ENCODE results near the gene WNT8B. TPM values are rescaled to one million over a fixed set of nuclear protein-coding genes. Genes with fewer than 3 reads are reported as not detected.

WNT8B gene
- total RNA-seq, 1 donor from 2014 or later, result not detected

- TF ChIP-seq CTCF (conservative IDR thresholded peaks at IDR 0.05; ENCODE audit: low read depth, low read length), result no peak
- no peak for DNase-seq (ENCODE audit: low read depth)
- H3K4me3 ChIP-seq (ENCODE audit: low read depth, low read length), result no peak overlapping the region
Observed at GRCh38 chr10:100506596-100507356, 44.0 kb downstream of the WNT8B start.

GRCh38 chr10:100507357-100507732, 44.5 kb downstream of the WNT8B start:
- DNase-seq (ENCODE audit: low read depth), result no peak
- no peak for TF ChIP-seq CTCF (conservative IDR thresholded peaks at IDR 0.05; ENCODE audit: low read depth, low read length)
- no peak overlapping the region for H3K4me3 ChIP-seq (ENCODE audit: low read depth, low read length)

GRCh38 chr10:100508266-100508665, 45.5 kb downstream of the WNT8B start:
- DNase-seq (ENCODE audit: low read depth), result no peak
- H3K4me3 ChIP-seq (ENCODE audit: low read depth, low read length), result no peak overlapping the region
- no peak for TF ChIP-seq CTCF (conservative IDR thresholded peaks at IDR 0.05; ENCODE audit: low read depth, low read length)

- H3K4me3 ChIP-seq (ENCODE audit: low read depth, low read length), result no peak overlapping the region
- TF ChIP-seq CTCF (conservative IDR thresholded peaks at IDR 0.05; ENCODE audit: low read depth, low read length), result peak; percentile 85
- DNase-seq (ENCODE audit: low read depth), result no peak
Observed at GRCh38 chr10:100508691-100509150, 45.9 kb downstream of the WNT8B start.

GRCh38 chr10:100509241-100509840, 46.5 kb downstream of the WNT8B start:
- TF ChIP-seq CTCF (conservative IDR thresholded peaks at IDR 0.05; ENCODE audit: low read depth, low read length), result no peak
- DNase-seq (ENCODE audit: low read depth), result no peak
- no peak overlapping the region for H3K4me3 ChIP-seq (ENCODE audit: low read depth, low read length)

- TF ChIP-seq CTCF (conservative IDR thresholded peaks at IDR 0.05; ENCODE audit: low read depth, low read length), result no peak
- DNase-seq (ENCODE audit: low read depth), result no peak
- H3K4me3 ChIP-seq (ENCODE audit: low read depth, low read length), result no peak overlapping the region
Observed at GRCh38 chr10:100510533-100511308, 47.9 kb downstream of the WNT8B start.

Data from epithelial cell of proximal tubule (primary cell).